Measurements from ENCODE around the gene SPATA31E1.
"Not testable (repeated sequence)": the region's sequence is repeated elsewhere in the genome, so short reads cannot be mapped to it uniquely, and the experiment has no call there.

SPATA31E1 gene

DNA sequence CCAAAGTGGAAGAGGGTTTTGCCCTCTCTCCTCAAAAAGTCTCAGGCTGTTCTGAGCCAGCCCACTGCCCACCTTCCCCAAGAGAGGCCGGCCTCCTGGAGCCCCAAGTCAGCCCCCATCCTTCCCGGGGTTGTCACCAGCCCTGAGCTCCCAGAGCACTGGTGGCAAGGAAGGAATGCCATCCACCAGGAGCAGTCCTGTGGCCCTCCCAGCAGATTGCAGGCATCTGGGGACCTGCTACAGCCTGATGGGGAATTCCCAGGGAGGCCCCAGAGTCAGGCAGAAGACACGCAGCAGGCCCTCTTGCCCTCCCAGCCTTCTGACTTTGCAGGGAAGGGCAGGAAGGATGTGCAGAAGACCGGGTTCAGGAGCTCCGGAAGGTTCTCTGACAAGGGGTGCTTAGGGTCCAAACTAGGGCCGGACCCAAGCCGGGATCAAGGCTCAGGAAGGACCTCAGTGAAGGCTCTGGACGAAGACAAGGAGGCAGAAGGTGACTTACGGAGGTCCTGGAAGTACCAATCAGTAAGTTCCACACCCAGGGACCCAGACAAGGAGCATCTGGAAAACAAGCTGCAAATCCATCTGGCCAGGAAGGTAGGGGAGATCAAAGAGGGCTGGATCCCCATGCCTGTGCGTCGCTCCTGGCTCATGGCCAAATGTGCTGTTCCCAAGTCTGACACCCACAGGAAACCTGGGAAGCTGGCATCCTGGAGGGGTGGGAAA, 3.7 kb downstream of the SPATA31E1 start:
- no peak for DNase-seq

DNA sequence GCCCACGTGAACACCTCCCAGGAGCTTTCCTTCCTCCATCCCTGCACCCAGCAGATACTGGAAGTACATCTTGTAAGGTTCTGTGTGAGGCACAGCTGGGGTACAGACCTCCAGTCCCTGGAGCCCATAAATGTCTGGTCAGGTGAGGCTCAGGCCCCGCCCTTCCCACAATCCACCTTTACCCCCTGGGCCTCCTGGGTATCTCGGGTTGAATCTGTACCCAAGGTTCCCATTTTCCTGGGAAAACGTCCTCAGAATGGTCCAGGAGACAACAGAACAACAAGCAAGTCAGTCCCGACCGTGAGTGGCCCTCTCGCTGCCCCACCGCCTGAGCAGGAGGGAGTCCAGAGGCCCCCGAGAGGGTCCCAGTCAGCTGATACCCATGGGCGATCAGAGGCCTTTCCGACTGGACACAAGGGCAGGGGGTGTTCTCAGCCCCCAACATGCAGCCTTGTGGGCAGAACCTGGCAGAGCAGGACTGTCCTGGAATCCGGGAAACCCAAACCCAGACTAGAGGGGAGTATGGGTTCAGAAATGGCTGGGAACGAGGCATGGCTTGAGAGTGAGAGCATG, 4.3 kb downstream of the SPATA31E1 start:
- no peak for DNase-seq

DNA sequence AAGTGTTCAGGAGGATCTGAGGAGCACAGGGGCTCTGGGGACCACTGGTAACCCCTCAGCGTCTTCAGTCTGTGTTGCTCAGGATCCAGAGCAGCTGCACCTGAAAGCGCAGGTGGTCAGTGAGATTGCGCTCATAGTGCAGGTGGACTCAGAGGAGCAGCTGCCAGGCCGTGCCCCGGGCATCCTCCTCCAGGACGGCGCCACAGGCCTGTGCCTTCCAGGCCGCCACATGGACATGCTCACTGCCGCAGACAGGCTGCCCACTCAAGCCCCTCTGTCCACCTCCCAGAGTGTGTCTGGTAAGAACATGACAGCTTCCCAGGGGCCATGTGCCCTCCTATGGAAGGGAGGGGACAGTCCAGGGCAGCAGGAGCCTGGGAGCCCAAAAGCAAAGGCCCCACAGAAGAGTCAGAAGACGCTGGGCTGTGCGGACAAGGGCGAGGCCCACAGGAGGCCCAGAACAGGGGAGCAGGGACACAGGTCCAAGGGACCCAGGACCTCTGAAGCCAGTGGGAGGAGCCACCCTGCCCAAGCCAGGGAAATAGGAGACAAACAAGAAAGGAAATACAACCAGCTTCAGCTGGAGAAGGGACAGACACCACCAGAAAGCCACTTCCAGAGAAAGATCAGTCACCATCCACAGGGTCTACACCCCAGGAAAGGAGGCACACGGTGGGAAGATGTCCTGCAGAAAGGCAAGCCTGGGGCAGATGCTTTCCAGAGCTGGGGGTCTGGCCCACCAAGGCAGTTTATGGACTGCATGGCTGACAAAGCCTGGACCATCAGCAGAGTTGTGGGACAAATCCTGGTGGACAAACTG, 5.2 kb downstream of the SPATA31E1 start:
- DNase-seq = no peak

DNA sequence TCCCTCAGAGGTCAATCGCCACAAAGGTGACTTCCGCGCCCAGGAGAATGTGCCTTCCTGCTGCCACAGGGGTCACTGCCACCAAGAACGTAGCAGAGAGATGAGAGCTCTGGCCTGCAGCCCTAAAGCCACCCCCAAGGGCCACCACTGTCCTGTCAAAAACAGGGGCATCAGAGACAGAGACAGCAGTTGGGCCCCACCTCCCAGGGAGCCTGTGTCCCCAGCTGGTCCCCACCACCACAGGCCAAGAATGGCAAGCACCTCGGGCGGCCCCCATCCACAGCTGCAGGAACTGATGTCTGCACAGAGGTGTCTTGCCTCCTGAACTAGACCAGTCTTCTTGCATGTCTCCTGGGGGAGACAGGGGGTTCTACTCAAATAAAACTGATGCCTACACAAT, 5.8 kb downstream of the SPATA31E1 start:
- DNase-seq = no peak

DNA sequence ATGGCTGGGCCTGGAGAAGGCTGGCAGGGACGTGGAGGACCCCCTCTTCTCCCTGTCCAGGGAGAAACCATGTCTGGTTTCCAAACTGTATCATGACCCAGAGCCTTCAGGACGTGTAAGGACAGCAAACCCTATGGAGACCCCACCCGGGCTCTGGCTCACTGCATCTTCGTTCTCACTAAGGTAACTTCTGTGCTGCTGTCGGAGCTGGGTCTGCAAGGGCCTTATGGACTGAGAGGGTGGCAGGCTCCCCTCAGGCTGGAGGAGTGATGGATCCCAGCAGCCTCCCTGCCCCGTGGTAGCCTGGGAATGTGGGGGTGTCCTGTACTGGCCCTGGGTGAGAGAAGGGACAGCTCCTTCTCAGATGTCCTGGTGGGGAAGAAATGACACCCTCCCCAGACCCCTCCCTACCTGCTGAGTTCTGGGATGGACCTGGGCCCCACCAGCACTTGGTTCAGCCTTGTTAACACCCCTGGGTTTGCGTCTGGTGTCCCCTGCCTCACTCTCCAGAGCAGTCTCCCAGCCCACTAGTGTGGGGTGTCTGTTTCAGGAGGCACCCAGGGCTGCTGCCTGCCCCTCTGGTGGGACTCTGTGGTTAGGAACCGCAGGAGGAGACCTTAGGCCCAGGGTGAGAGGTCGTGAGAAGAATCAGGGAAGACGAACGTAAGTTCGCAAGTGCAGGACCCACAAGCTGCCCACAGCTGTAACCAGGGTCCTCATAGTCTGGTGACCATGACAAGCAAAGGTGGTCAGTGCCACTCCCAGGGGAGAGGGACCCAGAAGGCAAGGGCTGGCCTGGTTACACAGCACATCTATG, 6.6 kb downstream of the SPATA31E1 start:
- DNase-seq = no peak

DNA sequence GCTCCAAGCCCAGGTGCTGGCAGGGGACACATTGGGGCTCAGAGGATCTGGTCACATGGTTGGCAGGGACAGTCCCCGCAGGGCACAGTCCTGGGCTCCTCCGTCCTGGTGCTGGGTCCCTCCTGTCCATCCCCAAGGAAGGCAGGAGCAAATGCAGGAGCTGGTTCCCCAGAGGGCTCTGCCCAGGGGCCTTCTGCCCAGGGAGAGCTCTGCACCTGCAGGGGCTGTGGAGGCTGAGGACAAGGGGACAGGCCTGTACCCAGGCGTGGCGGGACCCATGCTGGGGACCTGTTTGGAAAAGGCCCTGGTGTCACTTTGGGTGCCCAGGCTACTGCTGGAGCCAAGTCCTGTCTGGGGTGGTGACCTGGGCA, 7.2 kb downstream of the SPATA31E1 start:
- no peak for DNase-seq

DNA sequence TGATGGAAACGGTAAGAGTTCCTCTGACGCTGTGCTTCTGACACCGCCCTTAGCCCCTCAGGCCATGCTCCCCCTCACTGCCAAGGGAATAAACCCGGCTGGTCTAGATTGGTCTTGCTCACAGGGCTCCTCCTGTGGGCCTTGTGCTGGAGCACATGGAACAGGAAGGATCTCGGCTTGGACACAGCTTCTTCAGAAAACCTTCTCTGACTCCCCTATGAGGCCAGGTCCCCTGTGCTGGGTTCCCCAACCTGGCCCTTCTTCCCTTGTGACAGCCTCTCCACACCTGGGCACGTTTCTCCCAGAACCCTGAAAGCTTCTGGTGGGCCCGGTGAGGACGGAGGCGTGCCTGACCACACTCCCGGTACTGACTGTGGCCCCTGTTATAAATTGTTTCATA, 8.2 kb downstream of the SPATA31E1 start:
- no peak for DNase-seq

DNA sequence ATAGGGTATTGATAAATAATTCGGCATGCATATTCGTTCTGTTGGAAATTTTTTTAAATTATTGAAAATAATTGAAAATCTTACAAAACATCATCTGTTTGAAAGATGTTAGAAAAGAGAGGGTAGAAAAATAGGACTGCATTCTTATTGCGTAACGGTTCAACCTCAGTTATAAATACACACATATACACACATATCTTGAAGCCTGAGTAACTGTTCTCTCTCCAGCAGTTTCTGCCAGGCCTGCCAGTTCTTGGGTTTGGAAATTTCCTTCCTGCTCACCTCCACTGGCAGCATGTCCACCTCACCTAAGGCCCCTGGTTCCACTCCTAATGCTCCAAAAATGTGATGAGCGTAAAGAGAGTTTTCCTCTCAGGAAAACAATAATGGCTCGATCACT, 9.1 kb downstream of the SPATA31E1 start:
- no peak for DNase-seq

DNA sequence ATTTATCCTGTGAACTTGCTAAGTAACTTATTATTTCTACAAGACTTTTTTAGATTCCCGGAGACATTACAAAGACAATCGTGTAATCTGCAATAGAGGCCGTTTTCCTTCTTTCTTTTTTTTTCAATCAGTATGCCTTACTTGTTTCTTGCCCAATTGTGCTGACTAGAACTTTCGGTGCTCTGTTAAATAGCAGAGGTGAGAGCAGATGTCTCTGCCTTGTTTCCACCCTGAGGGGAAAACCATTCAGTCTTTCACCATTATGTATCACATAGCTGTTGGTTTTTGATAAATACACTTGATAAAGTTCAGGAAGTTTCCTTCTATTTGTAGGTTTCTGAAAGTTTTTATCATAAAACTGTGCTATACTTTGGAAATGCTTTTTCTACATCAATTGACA, 10.3 kb downstream of the SPATA31E1 start:
- no peak for DNase-seq

DNA sequence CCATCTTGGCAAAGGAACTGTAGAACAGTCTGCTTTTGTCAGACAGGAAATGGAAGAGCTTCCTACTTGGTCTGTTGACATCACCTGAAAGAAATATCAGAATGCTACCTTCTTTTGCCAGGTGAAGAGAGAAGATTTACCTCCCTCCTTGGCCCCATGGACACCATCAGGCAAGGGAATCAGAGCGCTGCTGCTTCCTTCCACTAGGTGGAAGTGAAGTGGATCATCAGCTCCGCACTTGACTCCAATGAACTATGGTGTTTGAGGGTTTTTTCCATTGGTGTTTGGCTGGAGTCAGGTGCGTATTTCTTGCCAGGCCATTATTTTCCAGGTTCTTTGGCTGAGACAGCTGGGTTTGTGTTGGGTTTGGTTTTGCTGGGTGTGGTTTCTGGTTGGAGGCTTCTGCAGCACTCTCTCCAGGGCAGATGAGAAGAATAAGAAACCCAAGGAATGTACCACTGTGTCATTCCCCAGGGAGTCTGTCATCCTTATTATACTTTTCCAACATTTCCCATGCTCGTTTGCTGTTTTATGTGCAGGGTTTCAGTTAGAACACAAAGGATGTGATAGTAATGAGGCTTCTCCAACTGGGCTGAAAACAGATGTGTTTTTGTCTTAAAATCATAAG, 12.4 kb downstream of the SPATA31E1 start:
- no peak for DNase-seq

DNA sequence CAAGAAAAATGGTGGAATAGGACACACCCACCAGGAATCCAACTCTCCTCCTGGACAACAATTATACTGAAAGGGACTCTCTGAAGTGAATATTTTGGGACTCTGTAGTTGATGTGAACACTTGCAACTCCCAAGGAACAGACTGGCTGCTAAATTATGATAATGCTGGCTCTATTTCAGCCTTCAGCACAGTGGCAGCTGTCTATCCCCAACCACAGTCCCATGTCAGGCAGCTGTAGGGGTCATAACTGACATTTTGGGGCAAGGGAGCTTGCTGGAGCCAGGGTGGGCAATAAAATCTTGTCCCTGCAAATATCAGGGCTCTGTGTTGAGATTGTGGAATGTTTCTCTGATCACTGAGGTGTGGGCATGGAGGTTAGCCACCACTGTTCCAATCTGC, 14.2 kb downstream of the SPATA31E1 start:
- DNase-seq = no peak

DNA sequence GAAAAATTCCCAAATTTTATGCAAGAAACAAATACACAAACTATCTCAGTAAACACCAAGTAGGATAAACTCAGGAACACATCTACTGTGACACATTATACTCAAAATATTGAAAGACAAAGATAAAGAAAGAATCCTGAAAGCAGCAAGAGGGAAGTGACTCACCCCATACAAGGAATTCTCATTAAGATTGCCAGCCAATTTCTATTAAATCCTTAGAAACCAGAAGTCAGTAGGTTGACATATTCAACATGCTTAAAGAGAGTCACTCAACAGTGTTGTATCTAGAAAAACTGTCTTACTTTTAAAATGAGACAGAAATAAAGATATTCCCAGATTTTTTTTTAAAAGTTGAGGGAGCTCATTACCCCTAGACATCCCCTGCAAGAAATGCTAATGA, 15.5 kb downstream of the SPATA31E1 start:
- DNase-seq = no peak

DNA sequence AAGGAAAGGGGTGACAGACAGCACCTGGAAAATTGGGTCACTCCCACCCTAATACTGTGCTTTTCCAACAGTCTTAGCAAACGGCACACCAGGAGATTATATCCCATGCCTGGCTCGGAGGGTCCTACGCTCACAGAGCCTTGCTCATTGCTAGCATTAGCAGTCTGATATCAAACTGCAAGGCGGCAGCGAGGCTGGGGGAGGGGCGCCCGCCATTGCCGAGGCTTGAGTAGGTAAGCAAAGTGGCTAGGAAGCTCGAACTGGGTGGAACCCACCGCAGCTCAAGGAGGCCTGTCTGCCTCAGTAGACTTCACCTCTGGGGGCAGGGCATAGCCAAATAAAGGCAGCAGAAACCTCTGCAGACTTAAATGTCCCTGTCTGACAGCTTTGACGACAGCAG, 19.7 kb downstream of the SPATA31E1 start:
- not testable (repeated sequence) for DNase-seq

DNA sequence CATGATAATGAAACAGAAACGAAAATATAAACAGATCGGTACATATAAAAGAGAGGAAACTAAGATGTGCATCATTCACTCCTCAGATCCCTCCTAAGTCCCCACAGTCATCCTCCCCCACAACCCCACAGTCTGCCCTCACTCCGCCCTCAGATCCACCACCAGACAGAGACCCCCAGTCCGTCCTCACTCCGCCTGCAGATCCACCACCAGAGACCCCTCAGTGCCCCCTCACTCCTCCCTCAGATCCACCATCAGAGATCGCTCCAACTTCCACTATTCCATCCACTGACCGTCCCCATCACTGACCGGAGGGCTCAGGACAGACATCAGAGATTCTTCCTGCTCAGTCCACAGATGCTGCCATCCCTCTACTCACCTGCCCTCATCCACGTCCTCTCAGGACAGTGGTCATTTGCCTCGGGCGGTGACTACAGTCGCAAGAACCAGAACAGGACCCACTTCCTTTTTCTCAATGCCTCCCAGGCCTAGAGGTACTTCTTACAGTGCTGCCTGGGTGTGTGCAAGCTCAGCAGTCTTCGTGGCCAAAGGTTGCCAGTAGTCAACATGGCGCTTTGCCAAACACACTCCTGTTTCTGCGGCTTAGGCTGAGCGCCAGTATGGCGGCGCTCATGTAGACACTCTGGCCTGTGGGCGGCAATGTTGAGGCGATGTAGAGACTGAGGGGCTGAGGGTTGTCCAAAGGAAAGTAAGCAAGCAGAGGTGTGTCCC, 26.8 kb downstream of the SPATA31E1 start:
- peak in 1 of 2 experiments; percentile 37 for DNase-seq

DNA sequence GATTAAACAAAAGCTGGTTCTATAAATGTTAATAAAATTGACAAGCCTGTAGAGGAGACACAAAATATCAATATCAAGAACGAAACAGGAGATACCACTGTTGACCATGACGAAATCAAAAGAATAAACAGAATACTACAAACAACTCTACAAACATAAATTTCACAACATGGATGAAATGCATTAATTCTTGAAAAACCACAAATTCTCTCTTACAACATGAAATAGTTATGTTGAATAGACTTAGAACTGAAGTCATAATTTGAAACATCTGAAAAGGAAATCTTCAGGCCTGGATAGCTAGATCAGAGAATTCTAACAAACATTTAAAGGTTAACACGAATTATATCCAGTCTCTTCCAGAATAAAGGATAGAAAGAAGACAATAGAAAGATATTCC, 28.1 kb downstream of the SPATA31E1 start:
- no peak for DNase-seq

DNA sequence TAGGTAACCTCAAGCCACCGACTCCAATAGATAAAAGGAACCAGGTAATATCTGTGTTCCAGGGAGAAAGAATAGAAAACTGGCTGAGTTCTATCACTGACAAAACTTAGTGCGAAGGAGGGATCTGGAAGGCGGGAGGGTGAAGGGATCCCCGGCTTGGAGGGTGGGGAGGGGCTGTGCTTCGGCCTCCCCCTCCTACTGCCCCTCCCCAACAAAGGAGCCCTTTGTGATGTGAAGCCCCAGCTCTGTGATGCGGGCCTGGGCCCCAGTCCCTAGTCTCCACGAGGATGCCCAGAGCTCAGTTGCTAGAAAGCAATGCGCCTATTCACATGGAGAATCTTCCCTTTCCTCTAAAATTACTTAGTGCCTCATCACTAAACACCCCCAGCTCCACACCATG, 35.0 kb downstream of the SPATA31E1 start, which contains the start of gene SPATA31C1:
SPATA31C1 (plus strand) TSS at position 301 of the 400 bp plus-strand sequence.
- DNase-seq = not testable (repeated sequence)

DNA sequence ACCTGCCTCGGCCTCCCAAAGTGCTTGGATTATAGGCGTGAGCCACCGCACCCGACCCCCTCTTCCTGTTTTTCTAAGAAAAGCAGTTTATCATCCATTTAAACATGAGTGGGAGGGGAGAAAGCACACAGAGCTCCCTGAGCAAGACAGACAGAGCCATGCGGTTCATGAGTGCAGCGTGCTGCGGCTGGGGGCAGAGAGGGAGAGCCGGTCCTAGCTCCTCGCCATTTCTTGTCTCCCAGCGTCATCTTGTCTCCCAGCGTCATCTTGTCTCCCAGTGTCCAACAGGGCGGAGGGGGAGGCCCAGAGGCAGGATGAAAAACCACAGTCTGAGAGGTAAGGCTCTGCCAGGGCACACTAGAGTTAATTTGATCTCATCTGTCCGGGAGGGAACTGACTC, 36.3 kb downstream of the SPATA31E1 start:
- DNase-seq = not testable (repeated sequence)

DNA sequence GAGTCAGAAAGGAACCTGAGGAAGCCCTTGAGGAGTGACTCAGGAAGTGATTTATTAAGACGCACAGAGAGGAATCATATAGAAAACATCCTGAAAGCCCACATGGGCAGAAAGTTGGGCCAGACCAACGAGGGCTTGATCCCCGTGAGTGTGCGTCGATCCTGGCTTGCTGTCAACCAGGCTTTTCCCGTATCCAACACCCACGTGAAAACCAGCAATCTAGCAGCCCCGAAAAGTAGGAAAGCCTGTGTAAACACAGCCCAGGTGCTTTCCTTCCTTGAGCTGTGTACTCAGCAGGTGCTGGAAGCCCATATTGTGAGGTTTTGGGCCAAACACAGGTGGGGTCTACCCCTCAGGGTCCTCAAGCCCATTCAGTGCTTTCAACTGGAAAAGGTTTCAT, 38.9 kb downstream of the SPATA31E1 start:
- not testable (repeated sequence) for DNase-seq

DNA sequence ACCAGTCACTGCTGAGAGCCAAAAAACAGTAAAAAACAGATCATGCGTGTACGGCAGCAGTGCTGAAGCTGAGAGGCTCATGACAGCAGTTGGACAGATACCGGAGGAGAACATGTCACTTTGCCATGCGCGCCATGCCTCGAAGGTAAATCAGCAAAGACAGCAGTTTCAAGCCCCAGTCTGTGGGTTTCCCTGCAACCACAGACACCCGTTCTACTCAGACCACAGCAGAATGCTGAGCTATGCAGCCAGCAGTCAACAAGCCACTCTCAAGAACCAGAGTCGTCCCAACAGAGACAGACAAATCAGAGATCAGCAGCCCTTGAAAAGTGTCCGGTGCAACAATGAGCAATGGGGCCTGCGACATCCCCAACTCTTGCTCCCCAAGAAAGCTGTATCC, 40.3 kb downstream of the SPATA31E1 start:
- DNase-seq = not testable (repeated sequence)

DNA sequence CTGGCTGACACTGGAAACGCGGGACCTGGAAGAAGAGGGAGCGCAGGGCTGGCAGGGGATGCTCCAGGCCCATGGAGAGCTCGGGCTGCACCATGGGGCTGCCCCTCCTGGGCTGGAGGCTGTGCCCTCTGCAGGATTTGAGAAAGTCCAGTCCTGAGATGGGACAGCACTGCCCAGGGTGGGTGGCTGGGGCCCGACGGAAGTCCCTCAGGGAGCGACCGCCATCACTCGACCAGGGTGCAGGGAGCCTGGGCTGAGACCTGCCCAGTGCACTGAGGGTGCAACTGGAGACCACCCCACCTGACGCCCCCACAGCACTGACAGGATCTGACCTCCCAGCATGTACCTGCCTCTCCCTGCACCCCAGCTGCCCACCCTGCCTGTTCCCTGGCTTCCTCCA, 42.2 kb downstream of the SPATA31E1 start:
- not testable (repeated sequence) for DNase-seq

DNA sequence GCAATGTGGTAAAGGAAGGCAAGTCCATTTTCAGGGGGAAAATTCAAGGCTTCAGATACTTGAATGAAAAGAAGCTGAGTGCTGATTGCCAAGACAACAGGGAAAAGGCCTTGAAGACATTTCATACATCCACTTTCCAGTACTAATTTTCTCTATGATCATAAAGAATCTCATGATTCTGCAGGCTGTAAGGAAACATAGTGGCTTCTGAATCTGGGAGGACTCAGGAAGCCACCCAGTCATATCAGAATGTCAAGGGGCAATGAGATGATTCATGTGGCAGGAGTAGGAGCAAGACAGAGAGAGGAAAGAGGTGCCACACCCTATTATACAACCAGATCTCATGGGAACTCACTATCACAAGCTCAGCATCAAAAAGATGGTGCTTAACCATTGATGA, 46.5 kb downstream of the SPATA31E1 start:
- DNase-seq = not testable (repeated sequence)

DNA sequence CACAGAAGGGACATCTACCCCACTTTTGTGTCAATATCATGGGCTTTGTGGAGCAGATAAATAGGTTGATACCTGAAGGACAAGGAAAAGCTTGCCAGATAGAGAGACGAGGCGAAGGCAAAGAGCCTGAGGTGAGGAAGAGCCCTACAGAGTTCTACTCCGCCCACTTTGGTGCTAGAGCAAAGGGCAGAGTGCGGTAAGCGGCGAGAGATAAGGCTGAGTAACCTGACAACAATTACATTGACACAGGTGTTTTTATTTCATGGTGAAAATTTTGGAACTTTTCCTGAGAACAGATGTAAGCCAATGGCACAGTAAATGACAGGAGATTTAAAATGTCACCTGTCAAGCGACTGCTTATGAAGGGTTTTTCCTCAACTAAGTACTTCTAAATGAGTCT, 51.8 kb downstream of the SPATA31E1 start:
- DNase-seq = not testable (repeated sequence)
